C4-2B (cell line): ENCODE data around the gene IFT122.
"Not testable (repeated sequence)": the region's sequence is repeated elsewhere in the genome, so short reads cannot be mapped to it uniquely, and the experiment has no call there.

Experiments
- H3K27ac ChIP-seq: fragments of 450-650 bp; 2 replicates; pipeline ENCODE4 v1.5.1; 2017
- ZFX ChIP-seq: fragments of 450-650 bp; IDR thresholded peaks from 2 replicates; pipeline ENCODE4 v1.6.1; 2017
- TF ChIP-seq, protein P1 (sequence below): fragments of 450-650 bp; conservative IDR thresholded peaks from 2 replicates; pipeline ENCODE4 v1.5.1; 2017; ENCODE audit warnings: mild to moderate bottlenecking

IFT122 gene

GRCh38 chr3:129412542-129413198 lies 27.4 kb upstream of the IFT122 start:
- no peak overlapping the region for H3K27ac ChIP-seq

DNA sequence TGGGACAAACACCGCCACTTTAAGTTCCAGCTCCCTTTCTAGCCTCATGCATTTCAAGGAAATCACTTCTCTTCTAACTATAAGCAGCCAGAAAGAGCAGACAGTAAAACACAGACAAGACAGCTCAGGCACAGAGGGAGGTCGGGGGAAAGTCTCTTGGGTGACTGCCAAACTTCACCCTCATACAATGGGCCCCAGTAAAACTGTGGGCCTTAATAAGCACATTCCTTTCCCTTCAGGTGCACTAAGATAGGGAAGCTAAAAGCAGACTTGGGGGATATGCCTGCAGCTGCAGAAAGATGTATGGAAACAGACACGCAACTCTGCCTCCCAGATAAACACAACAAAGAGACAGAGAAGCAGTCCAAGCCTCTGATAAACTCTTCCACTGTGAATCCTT lies 26.8 kb upstream of the IFT122 start:
- H3K27ac ChIP-seq: not testable (repeated sequence)

More at GRCh38 chr3:129412542-129413198, 27.4 kb upstream of the IFT122 start:
- TF ChIP-seq, protein P1, sequence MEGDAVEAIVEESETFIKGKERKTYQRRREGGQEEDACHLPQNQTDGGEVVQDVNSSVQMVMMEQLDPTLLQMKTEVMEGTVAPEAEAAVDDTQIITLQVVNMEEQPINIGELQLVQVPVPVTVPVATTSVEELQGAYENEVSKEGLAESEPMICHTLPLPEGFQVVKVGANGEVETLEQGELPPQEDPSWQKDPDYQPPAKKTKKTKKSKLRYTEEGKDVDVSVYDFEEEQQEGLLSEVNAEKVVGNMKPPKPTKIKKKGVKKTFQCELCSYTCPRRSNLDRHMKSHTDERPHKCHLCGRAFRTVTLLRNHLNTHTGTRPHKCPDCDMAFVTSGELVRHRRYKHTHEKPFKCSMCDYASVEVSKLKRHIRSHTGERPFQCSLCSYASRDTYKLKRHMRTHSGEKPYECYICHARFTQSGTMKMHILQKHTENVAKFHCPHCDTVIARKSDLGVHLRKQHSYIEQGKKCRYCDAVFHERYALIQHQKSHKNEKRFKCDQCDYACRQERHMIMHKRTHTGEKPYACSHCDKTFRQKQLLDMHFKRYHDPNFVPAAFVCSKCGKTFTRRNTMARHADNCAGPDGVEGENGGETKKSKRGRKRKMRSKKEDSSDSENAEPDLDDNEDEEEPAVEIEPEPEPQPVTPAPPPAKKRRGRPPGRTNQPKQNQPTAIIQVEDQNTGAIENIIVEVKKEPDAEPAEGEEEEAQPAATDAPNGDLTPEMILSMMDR: no peak
- TF ChIP-seq ZFX: no peak

DNA sequence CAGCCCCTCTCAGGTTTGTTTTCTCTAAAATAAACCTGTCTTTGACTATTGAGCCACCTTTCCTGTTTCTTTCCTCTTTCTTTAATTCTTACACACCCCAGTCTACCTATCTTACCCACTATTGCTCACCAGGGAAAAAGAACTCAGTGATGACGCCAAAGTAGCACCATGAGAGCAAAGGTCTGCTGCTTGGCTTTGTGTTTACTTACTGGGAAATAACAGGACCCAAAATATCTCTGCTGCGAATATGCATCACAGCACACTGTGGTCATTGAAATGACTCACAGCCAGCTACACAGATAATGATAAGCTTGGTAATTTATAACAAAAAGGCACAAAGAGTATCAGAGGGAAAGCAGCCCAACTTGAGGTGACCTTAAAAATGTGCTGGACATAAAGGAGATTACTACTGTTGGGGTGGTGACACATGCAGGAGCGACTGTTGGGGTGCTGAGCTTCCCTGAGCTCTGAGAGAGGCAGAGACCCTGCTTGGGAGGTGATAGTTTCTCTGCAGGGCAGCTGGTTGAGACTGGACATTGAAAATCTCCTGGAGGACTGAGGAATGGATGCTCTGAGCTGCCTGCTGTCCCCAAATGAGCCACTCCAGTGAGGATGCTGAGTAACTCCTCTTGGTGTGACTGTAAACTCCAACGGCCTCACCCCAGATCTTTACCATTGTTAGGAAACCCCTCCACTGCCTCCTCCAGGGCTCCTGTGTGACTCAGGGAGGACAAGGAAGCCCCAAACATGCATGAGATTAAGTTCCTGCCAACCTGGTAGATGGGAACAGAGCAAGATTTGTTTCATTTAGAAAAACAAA lies 26.1 kb upstream of the IFT122 start:
- TF ChIP-seq ZFX: no peak
- TF ChIP-seq, protein P1: no peak
- H3K27ac ChIP-seq: no peak overlapping the region

- TF ChIP-seq, protein P1: no peak
- H3K27ac ChIP-seq: no peak overlapping the region
Observed at GRCh38 chr3:129415378-129415777, 24.6 kb upstream of the IFT122 start.

- no peak for TF ChIP-seq ZFX
- TF ChIP-seq, protein P1: no peak
- H3K27ac ChIP-seq: no peak overlapping the region
Observed at GRCh38 chr3:129415830-129416229, 24.2 kb upstream of the IFT122 start.

GRCh38 chr3:129416415-129416814 lies 23.6 kb upstream of the IFT122 start:
- no peak overlapping the region for H3K27ac ChIP-seq
- TF ChIP-seq ZFX: no peak
- TF ChIP-seq, protein P1: no peak

DNA sequence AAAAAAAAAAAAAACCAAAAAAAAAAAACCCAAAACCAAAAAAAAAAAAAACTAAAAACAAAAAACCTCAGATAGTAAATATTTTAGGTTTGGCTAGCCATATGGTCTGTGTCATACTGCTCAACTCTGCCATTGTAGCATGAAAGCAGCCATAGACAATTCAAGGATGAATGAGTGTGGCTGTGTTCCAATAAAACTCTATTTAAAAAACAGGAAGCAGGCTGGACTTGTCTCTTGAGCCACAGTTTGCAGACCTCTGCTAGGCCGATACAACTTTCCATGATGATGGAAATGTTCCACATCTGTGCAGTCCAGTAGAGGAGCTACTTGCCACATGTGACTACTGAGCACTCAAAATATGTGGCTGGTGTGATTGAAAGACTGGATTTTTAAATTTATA lies 22.7 kb upstream of the IFT122 start:
- H3K27ac ChIP-seq: no peak overlapping the region
- TF ChIP-seq, protein P1: no peak
- TF ChIP-seq ZFX: no peak
